Neural progenitor cell (in vitro differentiated cells): ENCODE results near the gene EHD4. TPM values are rescaled to one million over a fixed set of nuclear protein-coding genes. Genes with fewer than 3 reads are reported as not detected.

Experiments
- DNase-seq: peaks from one replicate; pipeline ENCODE4 v3.0.0-alpha.2; 2016; ENCODE audit warnings: low spot score
- H2AFZ ChIP-seq: fragments of 200-600 bp; sonication (generic); replicated peaks from 2 replicates; pipeline ENCODE4 v1.6.1; 2016; ENCODE audit warnings: antibody characterized with exemption
- H3F3A ChIP-seq: fragments of 200-600 bp; sonication (generic); 2 replicates; pipeline ENCODE4 v1.6.1; 2016; ENCODE audit warnings: antibody characterized with exemption, low read depth
- H3K27ac ChIP-seq: fragments of 200-600 bp; sonication (generic); 2 replicates; pipeline ENCODE4 v1.5.1; 2016; ENCODE audit warnings: mild to moderate bottlenecking
- H3K27me3 ChIP-seq: fragments of 200-600 bp; sonication (generic); 2 replicates; pipeline ENCODE4 v1.6.1; 2016; ENCODE audit warnings: mild to moderate bottlenecking, moderate library complexity
- H3K36me3 ChIP-seq: fragments of 200-600 bp; sonication (generic); 2 replicates; pipeline ENCODE4 v1.5.1; 2016
- H3K4me1 ChIP-seq: fragments of 200-600 bp; sonication (generic); 2 replicates; pipeline ENCODE4 v1.6.1; 2016; ENCODE audit warnings: mixed run types
- H3K4me2 ChIP-seq: fragments of 200-600 bp; sonication (generic); 2 replicates; pipeline ENCODE4 v1.6.1; 2016
- H3K4me3 ChIP-seq: fragments of 200-600 bp; sonication (generic); 2 replicates; pipeline ENCODE4 v1.5.1; 2016
- H3K79me2 ChIP-seq: fragments of 200-600 bp; sonication (generic); 2 replicates; pipeline ENCODE4 v1.6.1; 2016; ENCODE audit warnings: low read depth
- H3K9ac ChIP-seq: fragments of 200-600 bp; sonication (generic); 2 replicates; pipeline ENCODE4 v1.6.1; 2016
- H3K9me3 ChIP-seq: fragments of 200-600 bp; sonication (generic); 2 replicates; pipeline ENCODE4 v1.5.1; 2016; ENCODE audit warnings: low read depth
- H4K20me1 ChIP-seq: fragments of 200-600 bp; sonication (generic); 2 replicates; pipeline ENCODE4 v1.6.1; 2016; ENCODE audit warnings: low read depth
- H3K27ac Mint-ChIP-seq: 3 replicates; pipeline ENCODE4 v1.8.0; 2021; ENCODE audit warnings: mixed read lengths
- H3K27me3 Mint-ChIP-seq: 2 replicates; pipeline ENCODE4 v1.8.0; 2022; ENCODE audit warnings: low read depth, mild to moderate bottlenecking, inconsistent platforms, moderate library complexity, mixed read lengths; ENCODE audit not compliant: insufficient read depth
- H3K36me3 Mint-ChIP-seq: 3 replicates; pipeline ENCODE4 v1.8.0; 2021; ENCODE audit warnings: mixed read lengths
- H3K4me1 Mint-ChIP-seq: 3 replicates; pipeline ENCODE4 v1.8.0; 2021; ENCODE audit warnings: mixed read lengths
- H3K4me3 Mint-ChIP-seq: 3 replicates; pipeline ENCODE4 v1.8.0; 2021; ENCODE audit warnings: mild to moderate bottlenecking, moderate library complexity, mixed read lengths
- H3K9me3 Mint-ChIP-seq: 3 replicates; pipeline ENCODE4 v1.8.0; 2020; ENCODE audit warnings: mixed read lengths
- CTCF ChIP-seq: fragments of 200-600 bp; sonication (generic); IDR thresholded peaks from 2 replicates; pipeline ENCODE4 v1.5.1; 2017; ENCODE audit warnings: antibody characterized with exemption, mild to moderate bottlenecking
- EZH2 ChIP-seq: fragments of 200-600 bp; sonication (generic); IDR thresholded peaks from 2 replicates; pipeline ENCODE4 v1.6.1; 2017; ENCODE audit warnings: antibody characterized with exemption, mild to moderate bottlenecking, moderate library complexity
- EZH2phosphoT487 ChIP-seq: fragments of 200-600 bp; sonication (generic); IDR thresholded peaks from 2 replicates; pipeline ENCODE4 v1.6.1; 2017; ENCODE audit warnings: antibody characterized with exemption
- total RNA-seq: library from RNA; depleted of rRNA; stranded (reverse); fragments of >200 nt; gene quantifications from 2 replicates; pipeline ENCODE4 v1.2.3, GENCODE V29; 2015; ENCODE audit warnings: low replicate concordance

EHD4 gene
- total RNA-seq, 1 donor from 2014 or later, result 6.9 TPM

GRCh38 chr15:41995476-41995855 is 23.1 kb upstream of the EHD4 start:
- Histone ChIP-seq H2AFZ (no peak overlapping the region), H4K20me1 (no peaks in the 10 kb centered on the region), H3K79me2 (no peaks in the 10 kb centered on the region), H3K27ac (no peak overlapping the region), H3F3A (no peaks in the 10 kb centered on the region), H3K9me3 (no peaks in the 10 kb centered on the region), H3K27me3 (no peaks in the 10 kb centered on the region), H3K4me3 (no peak overlapping the region), H3K4me2 (no peak overlapping the region), H3K4me1 (peaks cover under 1% of the 10 kb centered on the region), H3K9ac (no peak overlapping the region), H3K36me3 (no peaks in the 10 kb centered on the region)
- no peaks in the 10 kb centered on the region for H3K9me3 Mint-ChIP-seq
- peaks cover 10% of the 10 kb centered on the region for H3K27me3 Mint-ChIP-seq
- H3K36me3 Mint-ChIP-seq, result no peaks in the 10 kb centered on the region
- no peak for TF ChIP-seq EZH2
- TF ChIP-seq CTCF, result no peak
- TF ChIP-seq EZH2phosphoT487, result no peak
- H3K4me3 Mint-ChIP-seq, result no peak overlapping the region
- peaks cover 12% of the 10 kb centered on the region for H3K4me1 Mint-ChIP-seq
- no peak for DNase-seq
- H3K27ac Mint-ChIP-seq, result no peak overlapping the region

GRCh38 chr15:41994772-41995475 is 22.6 kb upstream of the EHD4 start:
- Histone ChIP-seq H3K36me3 (no peaks in the 10 kb centered on the region), H3F3A (no peaks in the 10 kb centered on the region), H3K4me3 (no peak overlapping the region), H2AFZ (no peak overlapping the region), H4K20me1 (no peaks in the 10 kb centered on the region), H3K79me2 (no peaks in the 10 kb centered on the region), H3K4me1 (peaks cover 6% of the 10 kb centered on the region), H3K27ac (no peak overlapping the region), H3K27me3 (no peaks in the 10 kb centered on the region), H3K9ac (no peak overlapping the region), H3K4me2 (no peak overlapping the region), H3K9me3 (no peaks in the 10 kb centered on the region)
- Mint-ChIP-seq H3K36me3 (no peaks in the 10 kb centered on the region), H3K4me3 (no peak overlapping the region), H3K4me1 (peaks cover 16% of the 10 kb centered on the region), H3K27me3 (peaks cover 10% of the 10 kb centered on the region), H3K27ac (no peak overlapping the region), H3K9me3 (no peaks in the 10 kb centered on the region)
- TF ChIP-seq CTCF, result no peak
- no peak for DNase-seq

GRCh38 chr15:41994171-41994650 is 21.9 kb upstream of the EHD4 start:
- H3K27me3 ChIP-seq, result no peaks in the 10 kb centered on the region
- no peaks in the 10 kb centered on the region for H3F3A ChIP-seq
- peaks cover 9% of the 10 kb centered on the region for H3K4me1 ChIP-seq
- no peak overlapping the region for H3K4me3 Mint-ChIP-seq
- H4K20me1 ChIP-seq, result no peaks in the 10 kb centered on the region
- no peaks in the 10 kb centered on the region for H3K9me3 ChIP-seq
- H3K9ac ChIP-seq, result no peak overlapping the region
- H3K27ac Mint-ChIP-seq, result no peak overlapping the region
- no peak overlapping the region for H2AFZ ChIP-seq
- DNase-seq, result no peak
- peaks cover 10% of the 10 kb centered on the region for H3K27me3 Mint-ChIP-seq
- H3K9me3 Mint-ChIP-seq, result no peaks in the 10 kb centered on the region
- H3K27ac ChIP-seq, result no peak overlapping the region
- no peak overlapping the region for H3K4me2 ChIP-seq
- no peak for TF ChIP-seq EZH2
- TF ChIP-seq EZH2phosphoT487, result no peak
- no peak for TF ChIP-seq CTCF
- H3K36me3 Mint-ChIP-seq, result no peaks in the 10 kb centered on the region
- H3K36me3 ChIP-seq, result no peaks in the 10 kb centered on the region
- no peak overlapping the region for H3K4me3 ChIP-seq
- peaks cover 20% of the 10 kb centered on the region for H3K4me1 Mint-ChIP-seq
- H3K79me2 ChIP-seq, result no peaks in the 10 kb centered on the region
